SK-N-MC (cell line): ENCODE measurements around the gene TERT.

ENCODE experiments used
- DNase-seq: peaks from one replicate; pipeline ENCODE4 v3.0.0-alpha.2; 2011; ENCODE audit warnings: low read depth, low spot score
- H3K27ac ChIP-seq: fragments of 200-600 bp; sonication (generic); 2 replicates; pipeline ENCODE4 v1.5.1; 2016; ENCODE audit warnings: mixed run types
- H3K36me3 ChIP-seq: fragments of 200-600 bp; sonication (generic); 2 replicates; pipeline ENCODE4 v1.6.1; 2017; ENCODE audit warnings: antibody characterized with exemption, low read length, mixed read lengths; ENCODE audit not compliant: insufficient read depth
- H3K4me3 ChIP-seq: fragments of 200-600 bp; sonication (generic); 2 replicates; pipeline ENCODE4 v1.5.1; 2016
- H3K9ac ChIP-seq: fragments of 200-600 bp; sonication (generic); 2 replicates; pipeline ENCODE4 v1.8.0; 2017; ENCODE audit warnings: mixed run types, mixed read lengths; ENCODE audit not compliant: insufficient read length
- H3K9me3 ChIP-seq: fragments of 200-600 bp; sonication (generic); 2 replicates; pipeline ENCODE4 v1.6.1; 2017; ENCODE audit warnings: low read depth, mild to moderate bottlenecking, antibody characterized with exemption, low read length, moderate library complexity, mixed read lengths
- EZH2 ChIP-seq: fragments of 200-600 bp; sonication (generic); IDR thresholded peaks from one replicate; pipeline ENCODE4 v1.6.1; 2017; ENCODE audit warnings: antibody characterized with exemption
- FOXP2 ChIP-seq: optimal IDR thresholded peaks from 2 replicates; pipeline ENCODE3; 2011; ENCODE audit warnings: mild to moderate bottlenecking, moderate library complexity; ENCODE audit not compliant: insufficient read depth; ENCODE audit errors: extremely low read length, control extremely low read depth
- POLR2AphosphoS5 ChIP-seq: IDR thresholded peaks from 2 replicates; pipeline ENCODE4 v1.6.1; 2012; ENCODE audit warnings: mild to moderate bottlenecking, low read depth, low read length, borderline replicate concordance

The TERT gene

GRCh38 chr5:1321576-1321975 lies 26.7 kb upstream of the TERT start:
- TF ChIP-seq FOXP2 = no peak
- Histone ChIP-seq H3K27ac (no peak overlapping the region), H3K36me3 (peaks cover 71% of the 10 kb centered on the region), H3K4me3 (no peak overlapping the region), H3K9me3 (no peaks in the 10 kb centered on the region), H3K9ac (no peak overlapping the region)
- no peak for DNase-seq

- Histone ChIP-seq H3K9me3 (no peaks in the 10 kb centered on the region), H3K27ac (no peak overlapping the region), H3K9ac (no peak overlapping the region), H3K4me3 (no peak overlapping the region), H3K36me3 (peaks cover 71% of the 10 kb centered on the region)
- TF ChIP-seq FOXP2 = no peak
- TF ChIP-seq EZH2 = no peak
- TF ChIP-seq POLR2AphosphoS5 = no peak
- no peak for DNase-seq
These were observed 25.8 kb upstream of the TERT start for GRCh38 chr5:1320436-1321344.

- H3K9ac ChIP-seq = no peak overlapping the region
- TF ChIP-seq EZH2 (no peak), FOXP2 (no peak), POLR2AphosphoS5 (no peak)
- H3K27ac ChIP-seq = no peak overlapping the region
- no peak overlapping the region for H3K4me3 ChIP-seq
- H3K9me3 ChIP-seq = no peaks in the 10 kb centered on the region
- peaks cover 61% of the 10 kb centered on the region for H3K36me3 ChIP-seq
- DNase-seq = no peak
These were observed 24.8 kb upstream of the TERT start for GRCh38 chr5:1319436-1320256.

- DNase-seq = no peak
- H3K4me3 ChIP-seq = no peak overlapping the region
- TF ChIP-seq EZH2 (no peak), FOXP2 (no peak), POLR2AphosphoS5 (no peak)
- H3K36me3 ChIP-seq = peaks cover 52% of the 10 kb centered on the region
- H3K27ac ChIP-seq = no peak overlapping the region
- no peak overlapping the region for H3K9ac ChIP-seq
- no peaks in the 10 kb centered on the region for H3K9me3 ChIP-seq
These were observed 23.9 kb upstream of the TERT start for GRCh38 chr5:1318659-1319251.

- Histone ChIP-seq H3K36me3 (peaks cover 46% of the 10 kb centered on the region), H3K4me3 (no peak overlapping the region), H3K9ac (no peak overlapping the region), H3K9me3 (no peaks in the 10 kb centered on the region), H3K27ac (no peak overlapping the region)
- DNase-seq = no peak
- no peak for TF ChIP-seq FOXP2
- no peak for TF ChIP-seq EZH2
- TF ChIP-seq POLR2AphosphoS5 = no peak
These were observed 23.2 kb upstream of the TERT start for GRCh38 chr5:1317921-1318565.

- H3K9me3 ChIP-seq = no peaks in the 10 kb centered on the region
- DNase-seq = no peak
- TF ChIP-seq EZH2 (no peak), FOXP2 (no peak), POLR2AphosphoS5 (no peak)
- H3K36me3 ChIP-seq = peaks cover 37% of the 10 kb centered on the region
- H3K4me3 ChIP-seq = no peak overlapping the region
- H3K9ac ChIP-seq = no peak overlapping the region
- H3K27ac ChIP-seq = no peak overlapping the region
These were observed 21.9 kb upstream of the TERT start for GRCh38 chr5:1316588-1317340.

GRCh38 chr5:1315709-1316587 lies 21.1 kb upstream of the TERT start:
- Histone ChIP-seq H3K9me3 (no peaks in the 10 kb centered on the region), H3K27ac (no peak overlapping the region), H3K9ac (no peak overlapping the region), H3K36me3 (peaks cover 29% of the 10 kb centered on the region), H3K4me3 (no peak overlapping the region)
- TF ChIP-seq FOXP2 = no peak
- no peak for TF ChIP-seq EZH2
- no peak; the same call in 1 of the 2 replicates for TF ChIP-seq POLR2AphosphoS5
- no peak for DNase-seq
